IPS DF 4.7 (cell line): ENCODE results near the gene INAFM2.

Experiments used
- DNase-seq: peaks from one replicate; pipeline ENCODE4 v3.0.0-alpha.2; 2013; ENCODE audit warnings: low spot score; ENCODE audit errors: extremely low read depth

INAFM2 gene

DNA sequence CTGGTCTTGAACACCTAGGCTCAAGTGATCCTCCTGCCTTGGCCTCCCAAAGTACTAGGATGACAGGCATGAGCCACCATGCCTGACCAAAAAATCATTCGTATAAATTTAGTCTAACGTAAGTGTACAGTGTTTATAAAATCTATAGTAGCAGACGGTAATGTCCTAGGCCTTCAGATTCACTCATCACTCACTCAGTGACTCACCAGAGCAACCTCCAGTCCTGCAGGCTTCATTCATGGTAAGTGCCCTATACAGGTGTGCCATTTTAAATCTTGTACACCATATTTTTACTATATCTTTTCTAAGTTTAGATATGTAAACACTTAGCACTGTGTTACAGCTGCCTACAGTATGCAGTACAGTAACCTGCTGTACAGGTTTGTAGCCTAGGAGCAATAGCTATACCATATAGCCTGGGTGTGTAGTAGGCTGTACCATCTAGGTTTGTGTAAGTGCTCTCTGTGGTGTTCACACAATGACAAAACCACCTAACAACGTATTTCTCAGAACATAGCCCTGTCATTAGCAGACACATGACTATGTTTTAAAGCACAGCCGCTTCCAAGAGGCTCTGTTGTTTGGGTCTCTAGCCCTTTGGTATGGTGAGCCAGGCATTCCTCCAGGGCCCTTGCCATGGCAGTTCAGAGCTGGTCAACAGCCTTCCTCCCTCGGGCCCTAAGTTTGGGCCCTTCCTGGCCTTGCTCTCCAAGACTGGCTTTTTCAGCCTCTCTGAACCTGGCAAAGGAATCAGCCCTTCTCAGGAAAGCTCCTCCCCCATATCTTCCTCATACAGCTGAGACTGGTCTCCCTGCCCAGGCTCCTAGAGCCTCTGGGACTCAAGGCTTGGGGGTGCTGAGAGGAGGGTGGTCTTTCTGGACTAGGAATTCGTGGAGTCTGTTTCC, 19.2 kb downstream of the INAFM2 start:
- DNase-seq: no peak

DNA sequence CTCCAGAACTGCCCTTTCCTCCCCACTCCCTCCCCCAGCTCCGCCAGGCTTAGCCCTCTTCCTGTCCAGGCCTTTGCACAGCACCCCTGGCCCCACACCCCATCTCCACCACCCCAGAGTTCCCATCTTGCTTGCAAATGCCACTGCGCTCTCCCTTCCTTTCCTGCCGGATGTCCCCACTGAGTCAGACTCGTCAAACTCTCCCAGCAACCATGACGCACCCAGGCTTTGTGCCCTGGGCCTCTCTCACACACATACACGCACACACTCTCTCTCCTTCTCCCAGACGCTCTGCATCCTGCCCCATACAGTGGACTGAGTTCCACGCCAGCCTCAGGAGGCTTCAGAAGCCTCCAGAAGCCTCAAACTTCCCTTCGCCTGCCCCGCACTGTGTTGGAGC, 20.0 kb downstream of the INAFM2 start:
- DNase-seq: no peak

DNA sequence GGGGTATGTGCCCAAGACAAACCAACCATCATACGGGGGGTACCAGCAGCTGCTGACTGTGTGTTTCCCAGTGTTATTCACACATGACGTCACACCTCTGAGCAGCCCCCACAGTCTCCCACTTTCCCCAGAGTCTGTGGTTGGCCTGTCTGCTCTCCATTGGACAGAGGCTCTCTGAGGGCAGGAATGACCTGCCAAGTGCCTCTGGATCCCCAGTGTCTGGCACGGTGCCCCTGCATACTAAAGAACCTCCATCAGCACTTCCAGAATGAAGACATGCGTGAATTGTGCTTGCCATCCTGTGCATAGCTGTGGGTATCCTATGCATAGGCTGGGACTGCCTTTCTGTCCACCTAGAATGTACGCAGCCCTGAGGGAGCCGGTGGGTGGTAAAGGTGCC, 20.7 kb downstream of the INAFM2 start:
- no peak for DNase-seq

DNA sequence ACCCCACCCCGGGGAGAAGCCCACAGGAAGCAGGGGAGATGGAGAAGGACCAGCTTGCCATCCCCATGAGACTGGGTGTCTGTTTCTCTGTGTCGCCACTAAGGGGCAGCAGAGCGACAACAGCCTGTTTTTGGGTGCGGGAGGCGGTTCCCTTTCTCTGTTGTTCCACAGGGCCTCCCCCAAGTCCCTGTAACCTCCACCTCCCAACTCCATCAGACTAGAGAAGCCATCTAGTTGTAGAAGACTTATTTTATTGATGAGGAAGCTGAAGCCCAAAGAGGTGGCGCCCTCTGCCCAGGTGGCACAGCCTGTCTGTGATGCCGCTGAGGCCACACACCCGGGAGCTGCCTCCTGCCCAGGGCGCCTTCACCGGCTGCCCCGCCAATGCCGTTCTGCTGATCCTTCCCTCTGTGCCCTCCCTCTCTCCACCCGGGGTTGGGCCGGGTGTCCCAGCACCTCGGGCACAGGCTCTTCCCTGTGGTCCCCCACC, 21.2 kb downstream of the INAFM2 start:
- DNase-seq: no peak

DNA sequence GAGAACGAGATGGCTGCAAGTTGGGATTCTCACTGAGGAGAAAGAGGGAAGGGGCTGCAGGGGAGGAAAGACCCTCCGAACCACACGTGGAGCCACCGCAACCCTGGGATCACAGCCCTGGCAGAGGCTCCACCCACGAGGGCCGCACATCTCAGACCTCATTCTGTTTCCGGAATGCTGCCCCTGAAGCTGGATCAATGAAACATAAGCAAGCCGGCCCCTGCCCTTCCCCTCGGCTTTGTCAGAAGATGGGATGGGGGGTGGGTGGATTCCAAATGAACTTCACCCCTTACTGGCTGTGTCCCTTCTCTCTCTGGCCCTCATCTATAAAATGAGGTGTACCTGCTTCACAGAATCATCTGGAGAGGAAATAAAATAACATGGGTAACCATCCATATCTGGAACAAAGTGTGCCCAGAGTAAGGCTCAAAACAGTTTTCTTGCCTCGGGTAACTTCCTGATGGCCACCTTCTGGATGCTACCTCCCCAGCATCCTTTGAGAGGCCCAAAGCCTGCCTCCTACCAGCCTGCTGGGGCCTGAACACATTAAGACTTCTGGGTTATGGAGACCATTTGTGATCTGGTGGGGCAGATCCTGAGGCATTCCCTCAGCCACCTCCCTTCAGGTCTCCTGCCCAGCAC, 21.9 kb downstream of the INAFM2 start:
- DNase-seq: no peak

DNA sequence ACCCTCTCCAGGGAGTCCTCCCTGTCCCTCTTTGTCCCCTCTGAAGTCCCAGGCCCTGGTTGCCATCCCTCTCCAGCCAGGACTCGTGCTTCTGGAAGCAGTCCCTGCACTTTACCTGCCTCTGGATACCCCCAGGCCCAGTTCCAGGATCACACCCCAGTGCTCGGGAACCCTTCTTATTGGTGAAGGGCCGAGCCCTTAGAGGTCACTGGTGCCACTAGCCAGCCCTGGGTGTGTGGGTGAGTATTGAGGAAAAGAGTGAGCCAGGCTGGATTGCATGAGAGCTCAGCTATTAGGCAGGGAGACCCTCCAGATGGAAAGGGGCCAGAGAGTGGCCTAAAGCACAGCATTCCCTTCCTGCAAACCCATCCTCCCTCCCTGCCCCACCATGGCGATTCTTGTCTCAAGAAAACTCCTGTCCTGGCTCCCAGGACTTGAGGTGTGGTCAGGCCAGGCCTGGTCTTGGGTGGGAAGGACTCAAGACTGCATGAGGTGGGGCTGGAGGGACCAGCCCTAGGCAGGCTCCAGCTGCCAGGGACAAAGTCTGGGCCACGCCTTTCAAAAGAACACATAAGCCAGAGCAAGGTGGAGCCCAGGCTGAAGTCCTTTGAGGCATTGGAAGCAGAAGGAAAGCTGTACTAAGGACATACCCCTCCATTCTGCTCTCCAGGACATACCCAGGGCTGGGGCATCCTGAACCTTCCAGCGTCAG, 22.5 kb downstream of the INAFM2 start:
- DNase-seq: no peak

DNA sequence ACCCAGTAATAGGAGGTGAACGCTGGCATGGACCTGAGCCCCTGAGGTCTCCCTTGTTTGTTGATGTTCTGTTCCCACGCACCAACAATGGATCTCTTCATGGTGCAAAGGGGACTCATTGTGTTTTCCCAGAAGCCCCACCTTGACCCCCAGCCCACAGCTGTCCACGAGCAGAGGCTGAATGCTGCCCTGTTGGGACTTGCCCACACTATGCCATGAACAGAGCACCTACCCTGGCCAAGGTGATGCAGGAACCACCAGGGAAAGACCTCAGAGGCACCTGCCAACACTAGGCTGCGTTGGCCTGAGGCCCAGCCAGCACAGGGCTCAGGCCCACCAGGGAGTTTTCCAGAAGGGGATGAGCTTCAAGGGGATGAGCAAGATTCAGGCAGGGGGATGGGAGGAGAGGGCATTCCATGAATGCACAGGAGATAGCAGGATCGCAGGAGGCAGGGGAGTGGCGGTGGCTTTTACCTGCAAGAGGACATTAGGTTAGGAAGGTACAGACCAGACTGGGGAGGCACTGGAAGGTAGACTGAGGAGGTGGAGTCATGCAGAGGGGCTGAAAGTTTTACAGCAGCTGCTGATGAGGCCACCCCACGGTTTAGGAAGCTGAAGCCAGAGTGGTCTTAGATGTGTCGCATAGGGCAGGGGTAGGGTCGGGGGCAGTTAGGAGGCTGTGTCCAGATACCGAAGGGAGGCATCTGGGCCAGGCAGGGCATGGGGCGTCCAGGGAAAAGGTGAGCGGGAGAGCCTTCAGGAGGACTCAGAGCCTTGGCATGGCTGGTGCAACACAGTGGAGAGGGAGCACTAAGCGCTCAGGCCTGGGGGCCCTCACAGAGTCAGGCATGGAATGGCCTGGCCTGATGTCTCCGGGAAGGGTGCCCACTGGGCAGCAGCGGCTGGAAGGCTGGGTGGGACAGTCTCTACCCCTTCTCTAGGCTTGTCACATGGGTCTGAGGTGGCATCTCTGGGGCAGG, 23.4 kb downstream of the INAFM2 start:
- DNase-seq: no peak

DNA sequence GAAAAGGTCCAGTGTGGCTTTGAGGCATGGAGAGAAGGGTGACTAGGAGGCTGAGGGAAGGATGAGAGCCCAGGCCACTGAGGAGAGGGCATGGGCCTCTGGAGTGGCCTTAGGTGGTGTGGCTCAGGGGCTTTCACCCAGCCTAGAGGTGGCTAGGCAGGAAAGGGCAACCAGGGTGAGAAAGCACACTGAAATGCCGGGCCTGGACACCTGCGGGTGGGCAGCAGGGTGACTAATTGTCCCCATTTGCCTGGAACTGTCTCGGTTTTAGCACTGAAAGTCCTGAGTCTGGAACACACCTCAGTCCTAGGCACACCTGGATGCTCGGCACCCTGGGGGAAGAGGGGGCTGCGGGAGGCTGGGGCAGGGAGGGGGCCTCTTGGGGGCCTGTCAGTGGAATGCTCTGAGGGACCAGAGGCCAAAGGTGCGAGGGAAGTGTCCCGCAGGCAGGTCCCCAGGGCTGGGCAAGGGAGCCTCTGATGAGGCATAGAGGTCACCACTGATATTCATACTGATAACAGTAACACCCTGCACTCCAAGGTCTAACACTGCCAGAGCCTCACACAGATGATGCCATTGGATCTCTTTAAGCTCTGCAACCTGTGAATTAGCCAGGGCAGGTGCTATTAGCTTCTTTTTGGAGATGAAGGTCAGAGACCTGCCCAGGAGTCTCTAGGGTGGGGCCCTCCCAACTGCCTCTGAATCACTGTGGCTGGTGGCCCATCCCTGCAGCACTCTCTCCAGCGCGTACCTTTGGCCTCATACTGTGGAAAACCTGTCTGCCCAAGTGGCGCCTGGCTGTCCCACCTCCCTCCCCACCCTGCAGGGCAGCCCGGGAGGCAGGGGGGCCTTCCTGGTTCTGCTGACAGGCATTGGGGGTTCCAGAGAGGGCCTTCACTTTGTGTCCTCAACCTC, 24.3 kb downstream of the INAFM2 start:
- no peak for DNase-seq

DNA sequence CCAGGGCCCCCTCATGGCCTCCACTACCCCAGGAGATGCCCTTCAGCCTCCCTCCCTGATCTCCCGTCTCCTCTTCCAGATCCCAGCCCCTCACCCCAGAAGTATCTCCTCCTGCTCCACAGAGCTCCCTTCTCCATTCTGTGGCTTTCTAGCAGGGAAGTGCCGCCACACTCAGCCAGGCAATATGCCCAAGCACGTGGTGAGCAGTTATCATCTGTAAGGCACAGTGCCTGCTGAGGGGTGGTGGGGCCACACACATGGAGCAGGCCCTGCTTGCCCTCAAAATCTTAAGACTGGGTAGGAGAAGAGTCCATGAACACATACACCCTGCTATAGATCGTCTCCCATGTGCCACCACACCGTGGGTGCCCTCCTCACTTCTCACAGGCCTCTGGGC, 25.0 kb downstream of the INAFM2 start:
- no peak for DNase-seq

DNA sequence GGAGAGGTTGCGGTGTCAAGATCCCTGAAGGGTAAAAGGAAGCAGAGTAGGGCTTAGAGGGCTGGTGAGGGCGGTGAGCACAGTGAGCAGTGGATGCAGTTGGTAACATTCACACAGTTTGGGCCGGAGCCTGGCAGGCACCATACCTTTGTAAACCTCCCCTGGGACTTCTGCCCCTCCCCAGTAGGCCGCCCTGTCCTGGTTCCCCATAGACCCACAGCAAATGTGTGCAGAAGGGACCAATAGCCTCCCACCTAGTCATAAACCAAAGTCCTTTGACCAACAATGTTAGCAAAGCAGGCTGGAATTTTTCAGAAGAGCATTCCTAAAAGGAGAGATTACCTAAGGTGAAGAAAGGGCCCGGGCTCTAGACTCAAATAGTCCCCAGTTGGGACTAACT, 25.7 kb downstream of the INAFM2 start:
- no peak for DNase-seq

DNA sequence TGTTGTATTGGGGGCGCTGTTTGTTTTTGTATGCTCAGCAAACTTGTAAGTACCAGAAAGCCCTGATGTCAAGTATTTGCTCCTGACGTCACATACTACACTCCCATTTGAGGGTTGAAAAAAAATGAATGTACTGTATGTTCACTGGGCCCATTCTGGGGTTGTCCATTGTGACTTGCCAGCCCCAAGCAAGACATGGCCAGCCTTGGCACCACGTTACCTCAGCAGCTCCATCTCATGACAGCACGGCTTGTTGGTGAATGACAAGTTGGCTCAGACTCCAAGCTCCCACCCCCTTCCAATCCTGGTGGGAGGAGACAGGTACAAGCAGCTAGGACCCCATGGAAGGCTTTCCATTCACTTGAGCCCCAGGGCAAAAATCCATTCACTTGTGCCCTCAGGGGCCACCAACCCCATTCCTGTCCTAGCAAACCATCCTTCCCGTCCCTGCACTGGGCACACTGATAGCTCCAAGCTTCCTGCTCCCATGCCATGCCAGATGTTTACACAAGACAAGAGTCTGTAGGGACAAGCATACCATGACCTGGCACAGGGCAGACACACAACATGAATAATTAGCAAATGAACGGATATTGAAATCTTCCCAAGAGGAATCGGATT, 28.9 kb downstream of the INAFM2 start:
- DNase-seq: no peak

DNA sequence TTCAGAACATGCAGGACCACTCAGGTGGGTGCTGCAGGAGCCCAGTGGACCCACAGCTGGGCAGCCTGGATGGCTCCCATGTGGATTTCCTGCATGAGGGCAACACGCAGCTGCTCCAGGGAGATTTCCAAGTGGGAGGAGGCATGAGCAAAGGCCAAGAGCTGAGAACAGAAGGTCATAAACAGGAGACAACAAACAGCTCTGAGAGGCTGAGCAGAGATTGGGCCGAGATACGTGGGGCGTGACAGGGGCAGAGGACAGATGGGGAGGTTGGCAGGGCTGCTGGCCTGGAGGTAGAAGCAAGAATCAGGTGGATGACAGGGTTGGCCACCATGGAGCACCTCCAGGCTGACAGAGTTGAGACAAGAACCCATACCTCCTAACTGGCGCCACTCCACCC, 30.2 kb downstream of the INAFM2 start:
- no peak for DNase-seq

DNA sequence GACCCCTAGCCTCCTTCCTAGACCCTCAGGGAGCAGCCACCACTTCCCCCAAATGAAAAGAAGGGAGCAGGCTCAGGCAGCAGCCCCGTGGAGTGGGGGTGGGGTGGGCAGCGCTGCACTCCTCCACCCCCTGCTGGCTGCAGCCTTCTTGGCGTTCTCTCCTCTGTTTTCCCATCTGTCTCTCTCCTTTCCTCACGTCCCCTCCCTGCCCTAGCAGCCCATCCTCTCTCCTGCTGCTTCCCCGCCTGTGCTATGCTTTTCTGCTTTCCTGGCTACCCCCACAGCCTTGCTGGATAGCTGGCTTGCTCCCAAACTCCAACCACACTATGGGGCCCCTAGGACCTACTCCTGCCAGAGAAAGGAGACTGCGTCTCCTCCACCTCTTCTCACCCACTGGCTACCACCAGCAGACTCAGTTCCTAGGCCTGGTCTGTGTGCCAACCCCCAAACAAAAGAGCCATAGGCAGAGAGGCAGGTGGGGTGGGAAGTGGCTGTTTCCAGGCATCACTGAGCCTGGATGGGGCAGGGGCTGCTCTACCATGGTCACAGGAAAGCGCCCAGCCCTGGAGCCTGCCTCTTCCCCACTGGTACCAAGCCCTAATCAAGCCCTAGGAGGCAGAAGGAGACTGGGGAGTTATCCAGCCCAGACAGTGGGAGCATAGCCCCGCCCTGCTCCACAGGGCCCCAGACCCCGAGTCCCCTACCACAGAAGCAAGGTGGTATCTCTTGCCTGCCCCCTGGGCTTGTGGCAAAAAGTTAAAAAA, 31.1 kb downstream of the INAFM2 start:
- no peak for DNase-seq

DNA sequence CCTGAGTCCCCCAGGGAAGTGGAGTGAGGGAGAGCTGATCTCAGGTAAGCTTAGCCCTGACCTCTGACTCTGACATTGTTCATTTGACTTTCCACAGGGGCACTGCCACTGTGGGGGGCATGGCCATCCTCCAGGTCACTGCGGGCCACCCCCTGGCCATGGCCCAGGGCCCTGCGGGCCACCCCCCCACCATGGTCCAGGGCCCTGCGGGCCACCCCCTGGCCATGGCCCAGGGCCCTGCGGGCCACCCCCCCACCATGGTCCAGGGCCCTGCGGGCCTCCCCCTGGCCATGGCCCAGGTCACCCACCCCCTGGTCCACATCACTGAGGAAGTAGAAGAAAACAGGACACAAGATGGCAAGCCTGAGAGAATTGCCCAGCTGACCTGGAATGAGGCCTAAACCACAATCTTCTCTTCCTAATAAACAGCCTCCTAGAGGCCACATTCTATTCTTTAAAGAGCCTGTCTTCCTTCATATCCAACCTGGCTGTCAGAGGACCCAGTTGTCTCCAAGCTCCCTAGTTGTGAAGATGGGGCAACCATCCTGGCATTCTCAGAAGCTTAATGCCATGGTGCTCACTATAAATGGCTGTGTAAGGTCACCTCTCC, 32.6 kb downstream of the INAFM2 start:
- no peak for DNase-seq

DNA sequence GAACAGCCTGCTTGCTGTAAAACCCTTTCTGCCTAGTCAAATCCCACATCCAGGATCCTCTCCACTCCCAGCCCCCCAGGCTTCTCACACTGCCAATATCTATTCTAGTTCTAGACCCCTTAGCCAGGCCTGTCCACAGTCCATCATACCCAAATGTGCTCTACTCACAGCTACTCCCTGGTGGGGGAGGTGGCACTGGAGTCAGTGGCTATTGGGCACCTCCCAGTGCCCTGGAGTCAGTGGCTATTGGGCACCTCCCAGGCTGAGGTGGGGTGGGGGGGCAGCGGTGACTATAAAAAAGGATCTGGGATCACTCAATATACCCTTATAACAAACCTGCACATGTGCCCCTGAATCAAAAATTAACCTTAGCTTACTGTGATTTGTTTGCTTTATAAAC, 33.8 kb downstream of the INAFM2 start:
- DNase-seq: no peak

DNA sequence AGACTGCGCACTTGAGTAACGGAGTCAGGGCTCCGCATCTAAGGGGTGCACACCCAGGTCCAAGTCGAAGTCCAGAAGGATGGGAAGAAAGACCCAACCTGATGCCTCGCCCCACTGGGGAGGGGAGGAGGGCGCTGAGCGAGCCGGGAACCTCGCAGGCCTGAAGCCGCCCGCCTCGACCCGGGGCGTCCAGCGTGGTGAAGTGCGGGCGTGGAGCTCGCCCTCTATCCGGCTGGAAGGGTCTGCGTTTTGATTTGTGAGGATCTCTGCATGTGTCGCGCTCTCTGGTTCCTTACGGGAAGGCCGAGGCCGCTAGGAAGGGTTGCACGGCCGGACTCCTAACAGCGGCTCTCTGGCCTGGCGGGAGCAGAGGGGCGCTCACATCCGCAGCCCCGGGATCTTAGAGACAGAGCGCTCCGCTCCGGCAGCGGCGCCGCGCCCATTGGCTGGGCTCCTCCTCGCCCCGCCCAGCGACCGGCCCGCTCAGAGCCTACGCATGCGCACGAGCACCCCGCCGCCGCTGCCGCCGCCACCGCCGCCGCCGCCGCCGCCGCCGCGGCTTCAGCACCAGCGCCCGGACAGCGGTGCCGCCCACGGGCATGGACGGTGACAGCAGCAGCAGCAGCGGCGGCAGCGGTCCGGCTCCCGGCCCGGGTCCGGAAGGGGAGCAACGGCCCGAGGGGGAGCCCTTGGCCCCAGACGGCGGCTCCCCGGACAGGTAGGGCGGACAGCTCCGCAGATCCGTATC, 34.4 kb downstream of the INAFM2 start, which contains the start of gene DISP2:
DISP2 (plus strand) TSS at position 497 of the 748 bp plus-strand sequence; CDS start at position 600, 103 bp downstream.
- DNase-seq: no peak
